ENCODE results near the gene ARRB1. TPM values are rescaled to one million over a fixed set of nuclear protein-coding genes. Genes with fewer than 3 reads are reported as not detected.
A peak's percentile ranks its signal among the peaks of the same experiment; 100 is the strongest.

The ARRB1 gene
- total and polyA plus RNA-seq, 2 of the 13 experiments (the other 11 are each of a cell fraction or from before 2014, with no cell fraction given) = 22.5 to 35.7 TPM

DNA sequence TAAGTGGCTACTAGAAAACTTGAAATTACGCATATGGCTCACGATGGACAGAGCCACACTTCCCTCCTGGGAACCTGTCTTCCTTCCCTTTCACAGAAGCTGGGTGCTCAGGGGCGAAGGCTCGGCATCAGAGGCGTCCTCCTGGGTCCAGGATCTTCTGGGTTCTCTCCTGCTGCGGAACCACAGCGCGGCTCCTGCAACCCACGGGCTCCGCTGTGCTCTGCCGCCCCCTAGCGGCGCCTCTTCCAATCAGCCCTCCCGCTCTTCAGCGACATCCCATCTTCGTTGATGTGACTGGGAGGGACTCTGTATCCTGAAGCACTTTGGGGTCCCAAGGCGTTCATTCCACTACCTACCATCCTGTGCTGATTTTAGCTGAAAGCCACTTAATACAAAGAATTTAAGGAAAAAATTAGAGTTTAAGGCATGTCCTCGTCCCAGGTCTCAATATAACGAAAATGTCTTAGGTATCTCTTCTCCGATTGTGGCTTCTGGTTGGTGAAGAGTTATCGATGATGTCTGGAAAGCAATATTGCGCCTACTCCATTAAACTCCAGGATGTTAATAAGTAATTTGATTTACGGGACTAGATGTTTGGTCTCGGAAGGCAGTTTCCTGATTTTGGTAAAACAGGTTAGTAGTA is 33.1 kb upstream of the ARRB1 start (continued):
- TF ChIP-seq PCBP1 (IDR thresholded peaks at IDR 0.05; ENCODE audit: borderline replicate concordance, low read depth, low read length) (no peak), ZFP91 (CRISPR knock-in tag; IDR thresholded peaks at IDR 0.05; ENCODE audit: borderline replicate concordance) (peak; percentile 51; the same call in 1 of the 2 replicates), HNRNPL (IDR thresholded peaks at IDR 0.05; ENCODE audit: low read depth, low read length) (no peak), ZFP41 (CRISPR knock-in tag; IDR thresholded peaks at IDR 0.05; ENCODE audit: borderline replicate concordance) (no peak), ZNF776 (CRISPR knock-in tag; IDR thresholded peaks at IDR 0.05) (no peak), E2F2 (CRISPR knock-in tag; IDR thresholded peaks at IDR 0.05; ENCODE audit: borderline replicate concordance) (no peak), RBAK (CRISPR knock-in tag; IDR thresholded peaks at IDR 0.05) (no peak), ZNF350 (CRISPR knock-in tag; IDR thresholded peaks at IDR 0.05; ENCODE audit: borderline replicate concordance, low read depth) (no peak; the same call in 1 of the 2 replicates), EZH2 (conservative IDR thresholded peaks at IDR 0.05; ENCODE audit: low read depth, low read length) (no peak), BRCA1 (CRISPR knock-in tag; IDR thresholded peaks at IDR 0.05) (no peak), FOXA3 (CRISPR knock-in tag; IDR thresholded peaks at IDR 0.05) (no peak; the same call in 1 of the 2 replicates), KLF15 (CRISPR knock-in tag; IDR thresholded peaks at IDR 0.05; ENCODE audit: borderline replicate concordance) (no peak), ZNF615 (CRISPR knock-in tag; IDR thresholded peaks at IDR 0.05; ENCODE audit: borderline replicate concordance) (no peak), SP140L (CRISPR knock-in tag; IDR thresholded peaks at IDR 0.05; ENCODE audit: borderline replicate concordance) (no peak), MIER3 (CRISPR knock-in tag; IDR thresholded peaks at IDR 0.05; ENCODE audit: borderline replicate concordance) (no peak), ZNF792 (CRISPR knock-in tag; IDR thresholded peaks at IDR 0.05) (no peak), NR2F6 (IDR thresholded peaks at IDR 0.05) (no peak), NR2F6 (CRISPR knock-in tag; IDR thresholded peaks at IDR 0.05) (peak; percentile 44; the same call in 1 of the 2 replicates), ZNF749 (CRISPR knock-in tag; IDR thresholded peaks at IDR 0.05; ENCODE audit: borderline replicate concordance) (no peak), FOXP4 (CRISPR knock-in tag; IDR thresholded peaks at IDR 0.05) (no peak), ZNF567 (CRISPR knock-in tag; IDR thresholded peaks at IDR 0.05; ENCODE audit: borderline replicate concordance) (no peak)
- TF ChIP-seq, protein P1, sequence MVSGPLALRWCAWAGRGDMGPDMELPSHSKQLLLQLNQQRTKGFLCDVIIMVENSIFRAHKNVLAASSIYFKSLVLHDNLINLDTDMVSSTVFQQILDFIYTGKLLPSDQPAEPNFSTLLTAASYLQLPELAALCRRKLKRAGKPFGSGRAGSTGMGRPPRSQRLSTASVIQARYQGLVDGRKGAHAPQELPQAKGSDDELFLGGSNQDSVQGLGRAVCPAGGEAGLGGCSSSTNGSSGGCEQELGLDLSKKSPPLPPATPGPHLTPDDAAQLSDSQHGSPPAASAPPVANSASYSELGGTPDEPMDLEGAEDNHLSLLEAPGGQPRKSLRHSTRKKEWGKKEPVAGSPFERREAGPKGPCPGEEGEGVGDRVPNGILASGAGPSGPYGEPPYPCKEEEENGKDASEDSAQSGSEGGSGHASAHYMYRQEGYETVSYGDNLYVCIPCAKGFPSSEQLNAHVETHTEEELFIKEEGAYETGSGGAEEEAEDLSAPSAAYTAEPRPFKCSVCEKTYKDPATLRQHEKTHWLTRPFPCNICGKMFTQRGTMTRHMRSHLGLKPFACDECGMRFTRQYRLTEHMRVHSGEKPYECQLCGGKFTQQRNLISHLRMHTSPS (CRISPR knock-in tag; IDR thresholded peaks at IDR 0.05; ENCODE audit: low read depth) = no peak
